ENCODE results near the gene C7orf33. TPM values are rescaled to one million over a fixed set of nuclear protein-coding genes. Genes with fewer than 3 reads are reported as not detected.

C7orf33 gene
- polyA plus RNA-seq, 1 donor from 2014 or later: not detected

- Histone ChIP-seq H4K20me1 (ENCODE audit: insufficient read depth) (no peaks in the 10 kb centered on the region), H3K4me2 (ENCODE audit: low read length) (no peak overlapping the region), H3K27ac (ENCODE audit: low read length) (no peak overlapping the region), H3K4me3 (ENCODE audit: low read length) (no peak overlapping the region), H3K9me3 (ENCODE audit: low read length) (no peaks in the 10 kb centered on the region), H3K9ac (ENCODE audit: low read length) (no peak overlapping the region), H3K9me2 (ENCODE audit: insufficient read depth, low read length) (no peaks in the 10 kb centered on the region), H2AFZ (ENCODE audit: low read depth, low read length) (no peak overlapping the region), H3K27me3 (ENCODE audit: insufficient read depth, low read depth, low read length) (no peaks in the 10 kb centered on the region), H3K36me3 (ENCODE audit: insufficient read depth, low read length) (no peaks in the 10 kb centered on the region), H3K79me2 (replicated peaks; ENCODE audit: insufficient read depth, low read length) (no peaks in the 10 kb centered on the region), H3F3A (ENCODE audit: insufficient read depth, low read length, poor library complexity, severe bottlenecking) (no peaks in the 10 kb centered on the region)
- TF ChIP-seq EZH2 (IDR thresholded peaks at IDR 0.05; ENCODE audit: borderline replicate concordance, insufficient read depth, low read length, poor library complexity, severe bottlenecking) (no peak), RAD21 (conservative IDR thresholded peaks at IDR 0.05) (no peak), EP300 (conservative IDR thresholded peaks at IDR 0.05; ENCODE audit: poor library complexity, severe bottlenecking) (no peak), MXI1 (conservative IDR thresholded peaks at IDR 0.05; ENCODE audit: poor library complexity, severe bottlenecking) (no peak), SMC3 (conservative IDR thresholded peaks at IDR 0.05; ENCODE audit: poor library complexity) (no peak), TAF1 (IDR thresholded peaks at IDR 0.05; ENCODE audit: low read depth) (no peak), REST (IDR thresholded peaks at IDR 0.05; ENCODE audit: borderline replicate concordance) (no peak), CTCF (IDR thresholded peaks at IDR 0.05; ENCODE audit: poor library complexity, severe bottlenecking) (no peak), POLR2AphosphoS5 (IDR thresholded peaks at IDR 0.05) (no peak)
These were observed 3.5 kb upstream of the C7orf33 start for GRCh38 chr7:148587076-148587475.

- H3K79me2 ChIP-seq (replicated peaks; ENCODE audit: insufficient read depth, low read length): no peaks in the 10 kb centered on the region
- no peaks in the 10 kb centered on the region for H3K27me3 ChIP-seq (ENCODE audit: insufficient read depth, low read depth, low read length)
- H3K9me2 ChIP-seq (ENCODE audit: insufficient read depth, low read length): no peaks in the 10 kb centered on the region
- no peaks in the 10 kb centered on the region for H3K36me3 ChIP-seq (ENCODE audit: insufficient read depth, low read length)
- H2AFZ ChIP-seq (ENCODE audit: low read depth, low read length): no peak overlapping the region
- H4K20me1 ChIP-seq (ENCODE audit: insufficient read depth): no peaks in the 10 kb centered on the region
- no peak overlapping the region for H3K27ac ChIP-seq (ENCODE audit: low read length)
- no peak for TF ChIP-seq TAF1 (IDR thresholded peaks at IDR 0.05; ENCODE audit: low read depth)
- TF ChIP-seq CTCF (IDR thresholded peaks at IDR 0.05; ENCODE audit: poor library complexity, severe bottlenecking): no peak
- no peak for TF ChIP-seq MXI1 (conservative IDR thresholded peaks at IDR 0.05; ENCODE audit: poor library complexity, severe bottlenecking)
- TF ChIP-seq EZH2 (IDR thresholded peaks at IDR 0.05; ENCODE audit: borderline replicate concordance, insufficient read depth, low read length, poor library complexity, severe bottlenecking): no peak
- no peak for TF ChIP-seq REST (IDR thresholded peaks at IDR 0.05; ENCODE audit: borderline replicate concordance)
- TF ChIP-seq RAD21 (conservative IDR thresholded peaks at IDR 0.05): no peak
- no peak for TF ChIP-seq SMC3 (conservative IDR thresholded peaks at IDR 0.05; ENCODE audit: poor library complexity)
- TF ChIP-seq EP300 (conservative IDR thresholded peaks at IDR 0.05; ENCODE audit: poor library complexity, severe bottlenecking): no peak
- TF ChIP-seq POLR2AphosphoS5 (IDR thresholded peaks at IDR 0.05): no peak
- no peaks in the 10 kb centered on the region for H3F3A ChIP-seq (ENCODE audit: insufficient read depth, low read length, poor library complexity, severe bottlenecking)
- H3K9ac ChIP-seq (ENCODE audit: low read length): no peak overlapping the region
- no peak overlapping the region for H3K4me3 ChIP-seq (ENCODE audit: low read length)
- no peaks in the 10 kb centered on the region for H3K9me3 ChIP-seq (ENCODE audit: low read length)
- no peak overlapping the region for H3K4me2 ChIP-seq (ENCODE audit: low read length)
These were observed 2.4 kb upstream of the C7orf33 start for GRCh38 chr7:148588168-148588567.

All from neural cell (in vitro differentiated cells).